Measurements from ENCODE around the gene TAS1R3. TPM values are rescaled to one million over a fixed set of nuclear protein-coding genes. Genes with fewer than 3 reads are reported as not detected.
A peak's percentile ranks its signal among the peaks of the same experiment; 100 is the strongest.

Gene TAS1R3
- total and polyA plus RNA-seq, 3 donors from 2014 or later = 0.66 to 1.5 (median 1.5) TPM

GRCh38 chr1:1359664-1360468 is 28.8 kb downstream of the TAS1R3 start:
- TF ChIP-seq POLR2A (IDR thresholded peaks at IDR 0.05) (no peak), CTCF (IDR thresholded peaks at IDR 0.05) (no peak)
- peak; percentile 74 for DNase-seq
- 46 to 56% methylated on average over 12 to 28 of the region's 28 CpGs for WGBS, 2 donors
- Histone ChIP-seq H3K4me1 (peaks cover 33% of the 10 kb centered on the region), H3K36me3 (ENCODE audit: low read depth, missing control alignments) (no peaks in the 10 kb centered on the region), H3K9me3 (no peaks in the 10 kb centered on the region), H3K4me3 (no peak overlapping the region), H3K27me3 (no peaks in the 10 kb centered on the region), H3K27ac (peak overlapping the region; percentile 86 to 90)
- intact Hi-C loops (cut with DNase I; ENCODE audit: low total_unique reads) = no loop called here

- Histone ChIP-seq H3K4me3 (no peak overlapping the region), H3K27ac (peak overlapping the region in 1 of 2 donors; percentile 90), H3K4me1 (peaks cover 33% of the 10 kb centered on the region), H3K36me3 (ENCODE audit: low read depth, missing control alignments) (no peaks in the 10 kb centered on the region), H3K9me3 (no peaks in the 10 kb centered on the region), H3K27me3 (no peaks in the 10 kb centered on the region)
- DNase-seq = no peak
- intact Hi-C loops (cut with DNase I; ENCODE audit: low total_unique reads) = no loop called here
- TF ChIP-seq CTCF (IDR thresholded peaks at IDR 0.05) = no peak
- no peak for TF ChIP-seq POLR2A (IDR thresholded peaks at IDR 0.05)
- whole genome bisulfite sequencing, 2 donors = 79 to 82% methylated on average over 15 to 20 of the region's 20 CpGs
Measured at GRCh38 chr1:1360506-1361169, 29.6 kb downstream of the TAS1R3 start.

GRCh38 chr1:1361233-1361981 is 30.3 kb downstream of the TAS1R3 start:
- Histone ChIP-seq H3K4me3 (no peak overlapping the region), H3K4me1 (peaks cover 30% of the 10 kb centered on the region), H3K36me3 (ENCODE audit: low read depth, missing control alignments) (no peaks in the 10 kb centered on the region), H3K9me3 (no peaks in the 10 kb centered on the region), H3K27me3 (no peaks in the 10 kb centered on the region), H3K27ac (peak overlapping the region; percentile 23 to 68)
- TF ChIP-seq CTCF (IDR thresholded peaks at IDR 0.05) = no peak
- no peak for TF ChIP-seq POLR2A (IDR thresholded peaks at IDR 0.05)
- DNase-seq = no peak
- intact Hi-C loops (cut with DNase I; ENCODE audit: low total_unique reads) = no loop called here
- WGBS, 2 donors = 82 to 84% methylated on average over 33 to 34 of the region's 35 CpGs

- H3K9me3 ChIP-seq = no peaks in the 10 kb centered on the region
- intact Hi-C loops (cut with DNase I; ENCODE audit: low total_unique reads) = no loop called here
- no peak for TF ChIP-seq CTCF (IDR thresholded peaks at IDR 0.05)
- no peak for TF ChIP-seq POLR2A (IDR thresholded peaks at IDR 0.05)
- no peaks in the 10 kb centered on the region for H3K27me3 ChIP-seq
- WGBS, 2 donors = 24 to 34% methylated on average over 11 to 13 of the region's 13 CpGs
- H3K36me3 ChIP-seq (ENCODE audit: low read depth, missing control alignments) = no peaks in the 10 kb centered on the region
- peaks cover 30% of the 10 kb centered on the region for H3K4me1 ChIP-seq
- H3K27ac ChIP-seq = peak overlapping the region; percentile 23 to 68
- DNase-seq = peak; percentile 66
- no peak overlapping the region for H3K4me3 ChIP-seq
Measured at GRCh38 chr1:1361982-1362423, 30.9 kb downstream of the TAS1R3 start.

Measured in testis (tissue), 3 donors.